GM06990 (cell line): ENCODE results near the gene NAA80.

Experiments
- DNase-seq: peaks from one replicate; pipeline ENCODE4 v3.0.0-alpha.2; 2011; ENCODE audit not compliant: insufficient read length; ENCODE audit errors: extremely low read depth
- H3K27me3 ChIP-seq: replicated peaks from 2 replicates; pipeline ENCODE4 v1.6.0; 2011; ENCODE audit warnings: low read length; ENCODE audit not compliant: control insufficient read depth, insufficient read depth
- H3K36me3 ChIP-seq: 2 replicates; pipeline ENCODE4 v1.5.1; 2011; ENCODE audit warnings: low read length; ENCODE audit not compliant: control insufficient read depth, insufficient read depth
- H3K4me3 ChIP-seq: replicated peaks from 2 replicates; pipeline ENCODE4 v1.5.1; 2011; ENCODE audit warnings: low read depth, mild to moderate bottlenecking, control low read depth, low read length
- CTCF ChIP-seq: IDR thresholded peaks from 2 replicates; pipeline ENCODE4 v1.5.1; 2011; ENCODE audit warnings: low read length, control low read depth, mild to moderate bottlenecking, inconsistent platforms; ENCODE audit not compliant: insufficient read depth, poor library complexity, severe bottlenecking

Gene NAA80

DNA sequence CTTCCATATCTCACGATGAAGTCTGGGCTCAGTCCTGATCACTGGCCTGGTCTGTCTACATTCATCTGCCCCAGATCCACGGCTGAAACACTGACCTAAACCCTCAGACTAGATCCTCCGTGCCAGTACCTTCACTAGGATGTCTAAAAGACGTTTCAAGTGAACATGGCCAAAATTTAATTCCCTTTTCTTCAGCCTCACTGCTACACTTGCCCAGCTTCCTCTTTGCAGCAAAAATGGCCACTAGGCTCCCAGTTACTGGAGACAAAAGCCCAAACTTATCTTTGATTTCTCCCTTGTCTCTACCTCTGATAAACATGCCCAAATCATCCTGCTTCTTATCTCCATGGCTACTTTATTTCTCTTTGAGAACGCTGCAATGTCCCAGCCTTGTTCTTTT, 39.8 kb upstream of the NAA80 start:
- no peak for TF ChIP-seq CTCF
- no peaks in the 10 kb centered on the region for H3K27me3 ChIP-seq
- no peak for DNase-seq
- H3K36me3 ChIP-seq = peaks cover 2% of the 10 kb centered on the region
- H3K4me3 ChIP-seq = peak overlapping the region; percentile 93

DNA sequence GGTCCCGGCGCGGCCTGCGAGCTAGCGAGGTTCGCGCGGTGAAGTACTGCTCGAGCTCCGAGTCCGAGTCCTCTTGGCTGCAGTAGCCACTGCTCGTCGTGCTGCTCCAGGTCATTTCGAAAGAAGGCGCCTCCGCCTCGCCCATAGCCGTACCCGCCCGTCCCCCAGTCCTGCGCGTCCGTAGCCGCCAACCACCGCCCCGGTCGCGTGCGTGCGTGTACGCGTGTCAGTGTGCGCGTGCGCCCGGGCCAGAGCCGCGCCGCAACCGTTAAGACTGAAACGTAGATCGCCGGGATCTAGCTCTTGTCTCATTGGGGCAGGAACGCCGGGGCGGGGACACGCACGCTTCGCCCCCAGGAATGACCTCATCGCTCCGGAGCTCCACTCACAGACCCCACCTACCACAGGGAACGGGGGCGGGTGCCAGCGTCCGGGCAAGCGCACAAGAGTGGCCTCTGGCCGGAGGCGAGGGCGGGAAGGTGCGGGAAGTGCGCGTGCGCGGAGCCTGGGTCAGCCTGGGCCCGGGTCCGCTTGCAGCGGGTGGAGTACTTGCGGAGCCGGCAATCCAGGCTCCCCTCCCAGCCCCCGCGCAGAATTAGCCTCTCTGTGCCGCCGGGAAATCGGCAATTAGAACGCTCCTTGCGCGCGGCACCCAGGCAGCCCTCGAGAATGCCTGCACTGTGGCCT, 38.1 kb upstream of the NAA80 start:
- Histone ChIP-seq H3K4me3 (peak overlapping the region; percentile 93), H3K27me3 (no peaks in the 10 kb centered on the region), H3K36me3 (peaks cover 6% of the 10 kb centered on the region)
- TF ChIP-seq CTCF = no peak
- DNase-seq = peak; percentile 99

DNA sequence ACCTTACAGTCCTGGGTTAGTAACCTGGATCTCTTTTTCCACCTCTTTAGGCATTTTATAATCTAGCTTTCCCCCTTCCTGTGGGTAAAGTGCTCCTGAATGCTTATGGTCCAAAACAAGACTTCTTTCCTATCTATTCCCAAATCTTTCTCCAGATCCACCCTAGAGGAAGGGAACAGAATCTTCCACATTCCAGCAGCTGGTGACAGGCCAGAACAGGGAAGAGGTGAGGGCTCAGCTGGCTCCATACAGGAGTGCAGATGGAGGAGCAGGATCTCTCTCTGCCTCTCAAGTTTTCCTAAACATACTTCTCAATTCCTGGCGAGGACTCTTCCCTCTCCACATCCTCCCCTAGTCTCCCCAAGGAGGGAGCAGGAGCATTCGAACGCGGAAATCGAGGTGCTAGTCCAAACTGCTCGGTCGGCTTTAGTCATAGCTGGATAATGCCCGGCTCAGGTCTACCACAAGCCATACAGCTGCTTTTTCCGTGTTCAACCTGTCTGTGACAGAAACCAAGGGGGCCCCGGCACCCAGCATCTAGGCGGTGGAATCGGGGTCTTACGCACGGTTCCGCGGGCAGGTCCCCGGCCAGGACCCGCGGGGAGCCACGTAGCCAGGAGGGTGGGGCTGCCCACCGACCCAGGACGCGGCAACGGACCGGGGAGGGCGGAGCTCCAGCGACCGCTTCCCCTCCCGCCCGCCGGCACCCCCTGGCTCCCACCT, 37.4 kb upstream of the NAA80 start:
- H3K4me3 ChIP-seq = peak overlapping the region; percentile 93
- no peaks in the 10 kb centered on the region for H3K27me3 ChIP-seq
- no peak for DNase-seq
- no peak for TF ChIP-seq CTCF
- H3K36me3 ChIP-seq = peaks cover 13% of the 10 kb centered on the region

DNA sequence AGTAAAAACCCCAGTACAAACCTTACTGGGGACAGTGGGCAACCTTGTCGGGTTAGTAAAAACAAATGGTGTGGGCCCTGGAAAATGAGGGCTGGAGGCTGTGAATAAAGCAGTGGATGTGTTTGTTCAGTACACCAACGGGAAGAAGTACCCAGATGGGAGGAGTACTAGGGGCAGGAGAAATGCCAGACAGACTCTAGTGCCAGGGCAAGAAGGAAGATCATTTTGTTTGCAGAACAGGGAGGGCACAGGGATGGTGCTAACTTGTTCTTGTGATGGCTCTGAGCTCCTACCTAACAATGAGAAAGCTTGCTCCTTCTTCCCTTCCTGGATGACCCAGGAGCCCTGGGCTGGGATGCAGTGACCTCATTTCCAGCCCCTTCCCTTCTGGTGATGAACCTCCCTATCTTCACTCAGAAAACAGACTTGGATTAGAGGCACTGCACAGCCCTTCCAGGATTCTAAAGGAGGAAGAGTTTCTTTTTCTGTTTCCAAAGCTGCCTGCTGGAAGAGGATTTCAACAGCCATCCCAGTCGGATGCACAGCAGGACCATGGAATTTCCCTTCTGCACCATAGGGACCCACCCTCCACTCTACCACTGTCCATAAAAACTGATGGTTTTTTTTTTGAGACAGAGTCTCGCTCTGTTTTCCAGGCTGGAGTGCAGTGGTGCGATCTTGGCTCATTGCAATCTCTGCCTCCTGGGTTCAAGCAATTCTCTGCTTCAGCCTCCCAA, 35.3 kb upstream of the NAA80 start:
- Histone ChIP-seq H3K36me3 (peaks cover 30% of the 10 kb centered on the region), H3K27me3 (no peaks in the 10 kb centered on the region), H3K4me3 (no peak overlapping the region)
- DNase-seq = no peak
- TF ChIP-seq CTCF = no peak

DNA sequence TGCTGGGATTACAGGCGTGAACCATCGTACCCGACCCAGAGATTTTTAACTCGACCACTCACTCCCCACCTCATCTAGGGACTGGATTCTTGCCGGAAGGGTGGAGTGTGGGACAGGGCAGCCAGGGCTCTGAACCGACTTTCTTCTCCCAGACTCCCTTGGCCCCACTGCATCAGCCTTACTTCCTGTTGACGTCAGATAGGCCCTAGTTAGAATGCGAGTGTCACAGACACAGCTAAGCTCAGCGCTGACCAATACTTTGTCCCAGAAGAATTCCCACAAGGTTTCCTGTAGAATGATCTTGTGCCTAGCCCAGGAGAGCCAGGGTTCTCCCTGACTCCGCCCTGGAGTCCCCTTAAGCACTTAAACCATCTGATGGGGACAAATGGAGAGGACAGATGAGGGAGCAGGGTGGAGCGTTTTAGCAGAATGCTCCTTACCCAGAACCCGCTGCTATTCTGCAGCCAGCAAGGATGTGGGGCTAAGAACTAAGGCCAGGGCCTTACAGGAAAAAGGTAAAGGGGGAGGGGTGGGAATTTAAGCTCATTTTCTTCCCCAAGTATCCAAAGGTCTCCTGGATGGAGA, 34.6 kb upstream of the NAA80 start:
- TF ChIP-seq CTCF = no peak
- Histone ChIP-seq H3K4me3 (no peak overlapping the region), H3K27me3 (no peaks in the 10 kb centered on the region), H3K36me3 (peaks cover 30% of the 10 kb centered on the region)
- DNase-seq = no peak
